Stomach smooth muscle (tissue), 2 donors: ENCODE measurements around the gene MEF2C.

Experiments used
- H3K27ac ChIP-seq: one replicate; pipeline ENCODE4 v1.7.0; 2013; ENCODE audit warnings: mild to moderate bottlenecking, low read length, inconsistent platforms
- H3K27me3 ChIP-seq, 2 donors: one replicate each; pipeline ENCODE4 v1.7.0; 2013; ENCODE audit warnings: low read length in 2 of 2; ENCODE audit not compliant: insufficient read depth in 2 of 2, control insufficient read depth in 1 of 2
- H3K36me3 ChIP-seq, 2 donors: one replicate each; pipeline ENCODE4 v1.7.0; 2013; ENCODE audit warnings: low read length in 2 of 2; ENCODE audit not compliant: control insufficient read depth in 2 of 2, insufficient read depth in 2 of 2
- H3K4me1 ChIP-seq: one replicate; pipeline ENCODE4 v1.7.0; 2013; ENCODE audit warnings: low read length; ENCODE audit not compliant: control insufficient read depth, insufficient read depth
- H3K4me3 ChIP-seq, 2 donors: one replicate each; pipeline ENCODE4 v1.7.0; 2013; ENCODE audit warnings: low read length in 2 of 2
- H3K9ac ChIP-seq, 2 donors: one replicate each; pipeline ENCODE4 v1.7.0; 2013; ENCODE audit warnings: low read length in 2 of 2, mild to moderate bottlenecking in 1 of 2
- H3K9me3 ChIP-seq, 2 donors: one replicate each; pipeline ENCODE4 v1.7.0; 2013; ENCODE audit warnings: low read length in 2 of 2; ENCODE audit not compliant: control insufficient read depth in 2 of 2
- donor health status: healthy.
- donor health status: Pancreatic carcinoma.

The MEF2C gene

GRCh38 chr5:88681211-88681803, 201.7 kb downstream of the MEF2C start:
- H3K9ac ChIP-seq, result no peak overlapping the region

DNA sequence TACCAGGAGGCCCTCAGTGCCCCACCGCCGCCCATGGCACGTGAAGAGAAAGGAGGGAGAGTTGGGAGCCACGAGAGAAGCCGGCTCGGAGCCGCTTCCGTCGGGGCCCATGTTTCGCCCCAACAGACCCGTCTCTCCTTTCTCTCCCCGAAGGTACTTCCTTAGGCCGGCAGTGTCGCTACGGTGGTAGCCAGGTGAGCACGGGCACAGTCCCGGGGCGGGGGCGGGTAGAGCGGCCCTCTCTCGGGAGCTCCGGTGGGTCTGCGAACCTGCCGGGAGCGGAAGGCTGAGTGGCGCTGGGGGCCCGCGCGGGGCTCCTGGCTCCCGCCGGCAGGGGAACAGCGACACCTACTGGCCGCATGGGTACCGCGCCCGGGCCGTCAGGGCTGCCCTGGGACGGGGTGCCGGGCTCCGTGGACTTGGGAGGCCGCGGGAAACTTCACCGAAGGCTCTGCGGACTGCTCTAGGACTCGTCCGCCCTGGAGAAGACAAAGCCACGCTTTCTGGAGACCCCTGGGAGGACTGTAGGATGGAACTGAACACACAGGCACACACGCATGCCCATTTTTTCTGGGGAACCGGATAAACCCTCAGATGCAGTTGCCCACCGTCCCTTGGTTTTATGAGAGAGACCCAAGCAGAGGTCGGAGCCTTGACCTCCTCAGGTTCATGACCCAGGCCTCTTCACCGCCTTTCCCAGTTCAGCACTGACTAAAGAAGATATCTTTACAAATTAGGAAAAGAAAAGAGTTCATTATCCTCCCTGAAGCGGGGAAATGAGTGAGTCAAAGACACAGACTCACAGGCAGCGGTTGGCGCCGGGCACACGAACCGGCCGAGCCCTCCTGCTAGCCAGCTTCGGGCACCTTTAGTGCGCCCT, 202.5 kb downstream of the MEF2C start:
- Histone ChIP-seq H3K4me1 (peaks cover 13% of the 10 kb centered on the region), H3K9ac (no peak overlapping the region), H3K9me3 (no peaks in the 10 kb centered on the region), H3K27me3 (peaks cover 81 to 91% of the 10 kb centered on the region in 2 donors), H3K36me3 (no peaks in the 10 kb centered on the region), H3K4me3 (peak overlapping the region in 1 of 2 donors; percentile 49), H3K27ac (no peak overlapping the region)

More at GRCh38 chr5:88681211-88681803, 201.7 kb downstream of the MEF2C start:
- peaks cover 0 to 3% of the 10 kb centered on the region in 2 donors for H3K9me3 ChIP-seq
- H3K27ac ChIP-seq, result no peak overlapping the region
- peaks cover 9% of the 10 kb centered on the region for H3K4me1 ChIP-seq
- H3K27me3 ChIP-seq, result peaks cover 84 to 92% of the 10 kb centered on the region in 2 donors
- H3K36me3 ChIP-seq, result no peaks in the 10 kb centered on the region
- no peak overlapping the region for H3K4me3 ChIP-seq

- H3K27ac ChIP-seq, result no peak overlapping the region
- H3K4me3 ChIP-seq, result no peak overlapping the region
- H3K4me1 ChIP-seq, result peaks cover 22% of the 10 kb centered on the region
- H3K36me3 ChIP-seq, result no peaks in the 10 kb centered on the region
- no peaks in the 10 kb centered on the region for H3K9me3 ChIP-seq
- peaks cover 81 to 91% of the 10 kb centered on the region in 2 donors for H3K27me3 ChIP-seq
- H3K9ac ChIP-seq, result no peak overlapping the region
These were observed 203.3 kb downstream of the MEF2C start for GRCh38 chr5:88679638-88680037.

- Histone ChIP-seq H3K27me3 (peaks cover 80 to 91% of the 10 kb centered on the region in 2 donors), H3K9ac (no peak overlapping the region), H3K27ac (no peak overlapping the region), H3K9me3 (no peaks in the 10 kb centered on the region), H3K4me1 (peaks cover 26% of the 10 kb centered on the region), H3K36me3 (no peaks in the 10 kb centered on the region), H3K4me3 (no peak overlapping the region)
These were observed 204.1 kb downstream of the MEF2C start for GRCh38 chr5:88678770-88679381.

- Histone ChIP-seq H3K4me3 (no peak overlapping the region), H3K9ac (no peak overlapping the region), H3K4me1 (peaks cover 24% of the 10 kb centered on the region), H3K27ac (no peak overlapping the region), H3K36me3 (no peaks in the 10 kb centered on the region), H3K9me3 (no peaks in the 10 kb centered on the region), H3K27me3 (peaks cover 79 to 91% of the 10 kb centered on the region in 2 donors)
These were observed 204.8 kb downstream of the MEF2C start for GRCh38 chr5:88677943-88678769.

- Histone ChIP-seq H3K9ac (no peak overlapping the region), H3K9me3 (no peaks in the 10 kb centered on the region), H3K4me3 (no peak overlapping the region), H3K36me3 (no peaks in the 10 kb centered on the region), H3K27ac (no peak overlapping the region), H3K4me1 (peaks cover 24% of the 10 kb centered on the region), H3K27me3 (peaks cover 78 to 91% of the 10 kb centered on the region in 2 donors)
These were observed 205.5 kb downstream of the MEF2C start for GRCh38 chr5:88677376-88677895.

- Histone ChIP-seq H3K27ac (no peak overlapping the region), H3K27me3 (peaks cover 84 to 94% of the 10 kb centered on the region in 2 donors), H3K36me3 (no peaks in the 10 kb centered on the region), H3K4me1 (peaks cover 24% of the 10 kb centered on the region), H3K4me3 (no peak overlapping the region), H3K9ac (no peak overlapping the region), H3K9me3 (peaks cover 0 to 3% of the 10 kb centered on the region in 2 donors)
These were observed 206.2 kb downstream of the MEF2C start for GRCh38 chr5:88676637-88677375.

DNA sequence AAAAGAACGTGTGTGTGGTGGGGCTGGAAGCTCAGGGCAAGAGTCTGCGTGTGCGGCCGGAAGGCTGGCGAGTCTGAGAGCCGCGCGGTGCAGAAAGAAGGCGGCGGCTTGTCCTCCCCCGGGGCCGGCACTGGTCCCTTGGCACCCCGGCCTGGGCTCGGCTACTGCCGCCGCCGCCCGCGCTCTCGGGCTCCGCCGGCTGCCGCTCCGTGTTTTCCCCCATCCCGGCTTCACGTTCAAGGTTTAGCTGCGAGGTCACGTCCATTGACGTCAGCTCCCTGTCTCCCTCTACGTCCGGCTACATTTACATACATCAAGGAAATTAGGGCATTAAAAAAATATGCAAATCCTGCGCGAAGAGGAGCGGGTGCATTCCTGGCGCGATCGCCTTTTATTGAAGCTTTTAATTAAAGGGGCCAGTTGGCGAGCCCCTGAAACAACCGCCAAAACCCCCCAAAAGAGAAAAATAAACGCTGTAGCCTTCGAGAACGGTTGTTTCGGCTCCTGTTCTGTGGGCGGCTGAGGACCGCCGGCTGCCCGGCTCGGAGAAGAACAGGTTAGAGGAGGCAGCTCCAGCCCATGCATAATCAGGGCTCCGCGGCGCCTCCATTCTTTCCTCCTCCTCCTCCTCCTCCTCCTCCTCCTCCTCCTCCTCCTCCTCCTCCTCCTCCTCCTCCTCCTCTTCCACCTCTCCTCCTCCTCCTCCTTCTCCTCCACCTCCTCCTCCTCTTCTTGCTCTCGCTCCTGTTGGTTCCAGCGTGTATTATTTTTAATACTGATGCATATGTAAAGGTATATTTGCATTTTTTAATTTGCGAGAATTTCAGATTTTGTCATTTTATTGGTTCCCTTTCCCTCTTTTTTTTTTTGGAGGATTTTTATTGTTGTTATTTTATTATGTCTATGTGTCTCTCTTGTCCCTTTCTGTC, 207.0 kb downstream of the MEF2C start:
- Histone ChIP-seq H3K4me1 (peaks cover 24% of the 10 kb centered on the region), H3K9ac (no peak overlapping the region), H3K4me3 (peak overlapping the region; percentile 54 to 64), H3K9me3 (peaks cover 0 to 3% of the 10 kb centered on the region in 2 donors), H3K27ac (no peak overlapping the region), H3K36me3 (no peaks in the 10 kb centered on the region), H3K27me3 (peaks cover 86 to 94% of the 10 kb centered on the region in 2 donors)

DNA sequence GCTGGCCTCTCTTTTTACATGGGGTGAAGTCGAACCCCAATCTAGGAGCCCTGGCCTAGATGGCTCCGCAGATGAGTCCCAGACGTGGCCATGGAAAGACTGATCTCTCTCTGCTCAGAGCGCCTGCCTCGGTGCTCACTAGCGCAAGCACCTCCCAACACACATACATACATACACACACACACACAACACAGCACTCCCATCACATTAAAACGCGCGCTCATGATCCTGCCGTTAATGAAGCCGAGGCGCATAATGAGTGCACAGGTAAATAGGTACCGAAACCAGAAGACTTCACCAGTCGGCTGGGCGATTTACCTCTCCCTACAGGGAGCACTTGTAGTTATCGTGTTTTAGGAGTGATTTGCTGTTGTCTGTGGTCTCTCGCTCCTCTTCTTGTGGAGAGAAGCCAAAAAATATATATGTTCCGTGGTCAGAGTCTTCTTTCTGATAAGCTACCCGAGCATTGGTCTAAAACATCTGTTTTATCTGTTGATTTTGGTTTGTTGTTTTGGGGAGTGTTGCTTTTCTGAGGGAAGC, 207.7 kb downstream of the MEF2C start:
- Histone ChIP-seq H3K27me3 (peaks cover 79 to 94% of the 10 kb centered on the region in 2 donors), H3K27ac (no peak overlapping the region), H3K36me3 (no peaks in the 10 kb centered on the region), H3K4me3 (peak overlapping the region; percentile 54 to 64), H3K9ac (peak overlapping the region in 1 of 2 donors; percentile 28), H3K9me3 (peaks cover 0 to 3% of the 10 kb centered on the region in 2 donors), H3K4me1 (peaks cover 19% of the 10 kb centered on the region)
